Measurements from ENCODE around the gene ANKRD11. TPM values are rescaled to one million over a fixed set of nuclear protein-coding genes. Genes with fewer than 3 reads are reported as not detected.

Gene ANKRD11
- total and polyA plus RNA-seq, 2 donors (not counting 3 experiments of a cell fraction or from before 2014, with no cell fraction given), result 55.8 to 191 TPM

DNA sequence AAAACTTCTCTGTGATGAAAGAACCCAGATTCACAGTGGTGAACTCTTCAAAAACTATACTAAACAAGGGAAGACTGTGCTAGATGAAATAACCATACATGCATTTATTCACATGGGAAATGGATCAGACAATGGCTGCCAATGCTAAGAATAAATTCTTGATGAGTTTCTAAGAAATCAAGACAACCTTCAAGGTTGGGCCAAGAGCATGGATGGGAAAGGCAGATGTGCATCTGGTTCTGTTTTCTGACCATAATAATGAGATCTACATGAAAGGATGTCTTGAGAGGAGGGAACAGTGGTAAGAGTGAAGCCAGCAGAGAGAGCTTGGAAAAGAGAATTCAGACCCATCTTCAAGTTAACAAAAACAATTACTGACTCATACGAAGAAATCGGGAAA is 31.4 kb downstream of the ANKRD11 start:
- H2AFZ ChIP-seq (ENCODE audit: low read depth, low read length), result no peak overlapping the region
- peak overlapping the region; percentile 8 for H3K27ac ChIP-seq (ENCODE audit: insufficient read depth, low read depth, low read length)
- TSS peak; percentile 65 for BruUV-seq (replicated peaks)
- no peak for FAIRE-seq
- intact Hi-C loops (cut with micrococcal nuclease), result no loop called here
- H3K27me3 ChIP-seq (ENCODE audit: control insufficient read depth in 2 of 2, insufficient read depth in 2 of 2, low read length in 2 of 2), result no peaks in the 10 kb centered on the region
- dilution Hi-C loops (cut with MboI; ENCODE audit: extremely low pct_ligation_motif_present, low sequenced_read_pairs), result no loop called here
- no peaks in the 10 kb centered on the region for H3K9me1 ChIP-seq (replicated peaks; ENCODE audit: control insufficient read depth, extremely low read depth, insufficient read depth, low read length)
- H3K9ac ChIP-seq (replicated peaks; ENCODE audit: extremely low read depth, insufficient read depth, low read length), result no peak overlapping the region
- H4K20me1 ChIP-seq (replicated peaks; ENCODE audit: control insufficient read depth, extremely low read depth, insufficient read depth, low read length), result peaks cover 2% of the 10 kb centered on the region
- DNase-seq (ENCODE audit: low read depth, low spot score), result no peak
- TF ChIP-seq JUN (IDR thresholded peaks at IDR 0.05; ENCODE audit: borderline replicate concordance, insufficient read depth, insufficient read length, low read depth) (no peak), MYC (IDR thresholded peaks at IDR 0.05; ENCODE audit: low read depth, low read length) (no peak), FOS (IDR thresholded peaks at IDR 0.05; ENCODE audit: borderline replicate concordance, insufficient read depth, low read length) (no peak), POLR2A (IDR thresholded peaks at IDR 0.05; ENCODE audit: low read depth, low read length) (no peak), EZH2 (IDR thresholded peaks at IDR 0.05; ENCODE audit: borderline replicate concordance, low read depth, low read length, severe bottlenecking) (no peak), GATA2 (IDR thresholded peaks at IDR 0.05; ENCODE audit: insufficient read depth, insufficient read length, low read depth, low read length) (no peak), POLR2AphosphoS5 (IDR thresholded peaks at IDR 0.05; ENCODE audit: insufficient read depth, low read depth, low read length) (no peak)
- TF ChIP-seq, protein P1, sequence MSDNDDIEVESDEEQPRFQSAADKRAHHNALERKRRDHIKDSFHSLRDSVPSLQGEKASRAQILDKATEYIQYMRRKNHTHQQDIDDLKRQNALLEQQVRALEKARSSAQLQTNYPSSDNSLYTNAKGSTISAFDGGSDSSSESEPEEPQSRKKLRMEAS (IDR thresholded peaks at IDR 0.05; ENCODE audit: insufficient read depth, insufficient read length), result no peak
- TF ChIP-seq, protein P2, sequence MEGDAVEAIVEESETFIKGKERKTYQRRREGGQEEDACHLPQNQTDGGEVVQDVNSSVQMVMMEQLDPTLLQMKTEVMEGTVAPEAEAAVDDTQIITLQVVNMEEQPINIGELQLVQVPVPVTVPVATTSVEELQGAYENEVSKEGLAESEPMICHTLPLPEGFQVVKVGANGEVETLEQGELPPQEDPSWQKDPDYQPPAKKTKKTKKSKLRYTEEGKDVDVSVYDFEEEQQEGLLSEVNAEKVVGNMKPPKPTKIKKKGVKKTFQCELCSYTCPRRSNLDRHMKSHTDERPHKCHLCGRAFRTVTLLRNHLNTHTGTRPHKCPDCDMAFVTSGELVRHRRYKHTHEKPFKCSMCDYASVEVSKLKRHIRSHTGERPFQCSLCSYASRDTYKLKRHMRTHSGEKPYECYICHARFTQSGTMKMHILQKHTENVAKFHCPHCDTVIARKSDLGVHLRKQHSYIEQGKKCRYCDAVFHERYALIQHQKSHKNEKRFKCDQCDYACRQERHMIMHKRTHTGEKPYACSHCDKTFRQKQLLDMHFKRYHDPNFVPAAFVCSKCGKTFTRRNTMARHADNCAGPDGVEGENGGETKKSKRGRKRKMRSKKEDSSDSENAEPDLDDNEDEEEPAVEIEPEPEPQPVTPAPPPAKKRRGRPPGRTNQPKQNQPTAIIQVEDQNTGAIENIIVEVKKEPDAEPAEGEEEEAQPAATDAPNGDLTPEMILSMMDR (IDR thresholded peaks at IDR 0.05; ENCODE audit: extremely low read depth in 1 of 2, insufficient read depth in 1 of 2, low read depth in 1 of 2, low read length in 2 of 2), result no peak
- H3K9me3 ChIP-seq (replicated peaks; ENCODE audit: control insufficient read depth, insufficient read depth, low read length), result no peaks in the 10 kb centered on the region
- H3K4me2 ChIP-seq (ENCODE audit: insufficient read depth, low read length), result no peak overlapping the region
- ChIA-PET CTCF (interaction anchor here (1.0 to 2.6 kb wide), 5 partner anchors 9 to 98 kb away, joined by 3 to 8 read pairs (median 3); no protein-coding TSS in a partner anchor), POLR2A (no interaction called here)
- H3K36me3 ChIP-seq (ENCODE audit: control insufficient read depth in 2 of 2, extremely low read depth in 1 of 2, insufficient read depth in 2 of 2, low read length in 2 of 2), result no peaks in the 10 kb centered on the region
- peaks cover 86% of the 10 kb centered on the region for H3K79me2 ChIP-seq (ENCODE audit: control insufficient read depth, insufficient read depth, low read length)
- H3K4me3 ChIP-seq (replicated peaks in 1 of 3; ENCODE audit: insufficient read depth in 1 of 3, low read depth in 1 of 3, low read length in 3 of 3), result no peak overlapping the region
- H3K4me1 ChIP-seq (ENCODE audit: control insufficient read depth, extremely low read depth, insufficient read depth, low read length), result peaks cover 16% of the 10 kb centered on the region
